Panc1 (cell line): ENCODE measurements around the gene MYRF. TPM values are rescaled to one million over a fixed set of nuclear protein-coding genes. Genes with fewer than 3 reads are reported as not detected.

Source experiments
- ATAC-seq: fragments of 200-7000 bp; cut with Tn5 transposase; 2 replicates; pipeline ENCODE4 v1.9.1; 2020; ENCODE audit warnings: mild to moderate bottlenecking, moderate library complexity
- BruUV-seq: library from RNA; stranded (reverse); fragments of 400-500 nt; replicated peaks from 2 replicates; lab custom pipeline; 2021; lab: Mats Ljungman, UMichigan
- CTCF ChIA-PET: fragments of 300-600 bp; sonication (Branson Sonifier 250); formaldehyde crosslinking; loops from one replicate; lab custom pipeline; 2022; ENCODE audit warnings: antibody characterized with exemption; lab: Charles Lee
- POLR2A ChIA-PET: fragments of 300-600 bp; sonication (Branson Sonifier 250); formaldehyde crosslinking; loops from one replicate; lab custom pipeline; 2022; ENCODE audit warnings: antibody characterized with exemption; lab: Charles Lee
- DNase-seq: peaks from one replicate; pipeline ENCODE4 v3.0.0-alpha.2; 2010; ENCODE audit warnings: low read depth, low spot score
- H3K27ac ChIP-seq: 2 replicates; pipeline ENCODE4 v1.5.1; 2011; ENCODE audit warnings: mild to moderate bottlenecking, low read length, inconsistent platforms
- H3K27me3 ChIP-seq: fragments of 200-500 bp; sonication (Bioruptor generic); 2 replicates; pipeline ENCODE4 v1.6.0; 2014; ENCODE audit warnings: low read length, inconsistent platforms; ENCODE audit not compliant: control insufficient read depth, insufficient read depth
- H3K36me3 ChIP-seq: fragments of 200-500 bp; sonication (Bioruptor generic); 2 replicates; pipeline ENCODE4 v1.5.1; 2014; ENCODE audit warnings: inconsistent platforms, mild to moderate bottlenecking, low read length, moderate library complexity; ENCODE audit not compliant: control insufficient read depth, insufficient read depth
- H3K4me1 ChIP-seq: 2 replicates; pipeline ENCODE4 v1.5.1; 2011; ENCODE audit warnings: inconsistent platforms, mild to moderate bottlenecking, low read length, moderate library complexity; ENCODE audit not compliant: control insufficient read depth, insufficient read depth
- H3K4me3 ChIP-seq, 2 experiments: 2 replicates each; pipeline ENCODE4 v1.5.1; 2011 to 2012; ENCODE audit warnings: low read depth in 2 of 2, low read length in 2 of 2, mild to moderate bottlenecking in 2 of 2, inconsistent platforms in 1 of 2, moderate library complexity in 1 of 2
- H3K9me3 ChIP-seq: fragments of 200-500 bp; sonication (Bioruptor generic); 2 replicates; pipeline ENCODE4 v1.5.1; 2014; ENCODE audit warnings: low read depth, mild to moderate bottlenecking, inconsistent platforms, low read length, moderate library complexity; ENCODE audit not compliant: control insufficient read depth, insufficient read depth
- CTCF ChIP-seq: fragments of 450-650 bp; IDR thresholded peaks from 2 replicates; pipeline ENCODE4 v1.5.1; 2017; ENCODE audit warnings: mild to moderate bottlenecking
- POLR2AphosphoS5 ChIP-seq: IDR thresholded peaks from 2 replicates; pipeline ENCODE4 v1.6.1; 2012; ENCODE audit warnings: mild to moderate bottlenecking, low read depth, low read length, moderate library complexity
- REST ChIP-seq, 2 experiments: IDR thresholded peaks; 2 replicates each; pipeline ENCODE4 v1.6.1; 2011 to 2012; ENCODE audit warnings: low read depth in 2 of 2, control low read depth in 1 of 2, low read length in 1 of 2, mild to moderate bottlenecking in 1 of 2, moderate library complexity in 1 of 2; ENCODE audit not compliant: insufficient read depth in 1 of 2
- SIN3A ChIP-seq: IDR thresholded peaks from 2 replicates; pipeline ENCODE4 v1.6.1; 2012; ENCODE audit warnings: low read depth, mild to moderate bottlenecking, low read length, moderate library complexity, borderline replicate concordance; ENCODE audit not compliant: insufficient read depth
- TCF7L2 ChIP-seq: IDR thresholded peaks from 2 replicates; pipeline ENCODE4 v1.6.1; 2011; ENCODE audit warnings: mild to moderate bottlenecking, low read depth, low read length, inconsistent platforms
- in situ Hi-C: cut with HindIII; loops from 2 replicates; pipeline ENCODE4 v1.10.0; 2016; ENCODE audit warnings: low sequenced_read_pairs, low pct_unique_long_range_greater_than_20kb
- intact Hi-C: fragments of 100-400 bp; cut with micrococcal nuclease; formaldehyde crosslinking; loops from one replicate; pipeline ENCODE4 v1.10.0; 2022; ENCODE audit not compliant: unreplicated experiment
- total RNA-seq: library from RNA; stranded (reverse); gene quantifications from one replicate; pipeline ENCODE4 v1.2.1, GENCODE V29; 2021; ENCODE audit not compliant: unreplicated experiment

MYRF gene
- total RNA-seq, 1 experiment from 2014 or later, result 2.8 TPM

GRCh38 chr11:61784506-61784805, 32.0 kb downstream of the MYRF start:
- TF ChIP-seq CTCF, result no peak
- Histone ChIP-seq H3K36me3 (peaks cover under 1% of the 10 kb centered on the region; the same call in 1 of the 2 replicates), H3K27me3 (no peaks in the 10 kb centered on the region), H3K27ac (no peak overlapping the region), H3K9me3 (no peaks in the 10 kb centered on the region), H3K4me1 (no peaks in the 10 kb centered on the region), H3K4me3 (no peak overlapping the region)
- ChIA-PET POLR2A (no interaction called here), CTCF (interaction anchor here (0.6 to 1.2 kb wide), 2 partner anchors 9 to 37 kb away, joined by 3 read pairs; no protein-coding TSS in a partner anchor)
- BruUV-seq, result no TSS peak
- in situ Hi-C loops, result no loop called here
- no peak for DNase-seq
- no peak for ATAC-seq
- intact Hi-C loops, result no loop called here

- ChIA-PET POLR2A (no interaction called here), CTCF (interaction anchor here (0.9 kb wide), 1 partner anchor 21 kb away, joined by 3 read pairs; no protein-coding TSS in a partner anchor)
- BruUV-seq, result no TSS peak
These were observed 33.5 kb downstream of the MYRF start for GRCh38 chr11:61785837-61786402.

More at GRCh38 chr11:61785837-61786402, 33.5 kb downstream of the MYRF start:
- H3K9me3 ChIP-seq, result no peaks in the 10 kb centered on the region
- H3K4me3 ChIP-seq, result no peak overlapping the region
- ATAC-seq (no peak), DNase-seq (no peak)
- no peaks in the 10 kb centered on the region for H3K27me3 ChIP-seq
- in situ Hi-C loops (no loop called here), intact Hi-C loops (loop anchor here (5.0 kb wide), 1 partner anchor 34 kb away; the partner anchor contains the start of gene MYRF)
- H3K4me1 ChIP-seq, result no peaks in the 10 kb centered on the region
- no peak for TF ChIP-seq TCF7L2
- no peak for TF ChIP-seq REST (IDR thresholded peaks at IDR 0.05; ENCODE audit: insufficient read depth in 1 of 2, low read depth in 2 of 2, low read length in 1 of 2)
- TF ChIP-seq CTCF, result no peak
- no peak for TF ChIP-seq POLR2AphosphoS5
- no peak for TF ChIP-seq SIN3A
- H3K36me3 ChIP-seq, result peaks cover 2% of the 10 kb centered on the region; the same call in 1 of the 2 replicates
- no peak overlapping the region for H3K27ac ChIP-seq
